ENCODE results near the gene DHX16. TPM values are rescaled to one million over a fixed set of nuclear protein-coding genes. Genes with fewer than 3 reads are reported as not detected.
"Not testable (repeated sequence)": the region's sequence is repeated elsewhere in the genome, so short reads cannot be mapped to it uniquely, and the experiment has no call there.

DHX16 gene
- total and polyA plus RNA-seq, 2 experiments from 2014 or later: 36.2 to 36.7 TPM

DNA sequence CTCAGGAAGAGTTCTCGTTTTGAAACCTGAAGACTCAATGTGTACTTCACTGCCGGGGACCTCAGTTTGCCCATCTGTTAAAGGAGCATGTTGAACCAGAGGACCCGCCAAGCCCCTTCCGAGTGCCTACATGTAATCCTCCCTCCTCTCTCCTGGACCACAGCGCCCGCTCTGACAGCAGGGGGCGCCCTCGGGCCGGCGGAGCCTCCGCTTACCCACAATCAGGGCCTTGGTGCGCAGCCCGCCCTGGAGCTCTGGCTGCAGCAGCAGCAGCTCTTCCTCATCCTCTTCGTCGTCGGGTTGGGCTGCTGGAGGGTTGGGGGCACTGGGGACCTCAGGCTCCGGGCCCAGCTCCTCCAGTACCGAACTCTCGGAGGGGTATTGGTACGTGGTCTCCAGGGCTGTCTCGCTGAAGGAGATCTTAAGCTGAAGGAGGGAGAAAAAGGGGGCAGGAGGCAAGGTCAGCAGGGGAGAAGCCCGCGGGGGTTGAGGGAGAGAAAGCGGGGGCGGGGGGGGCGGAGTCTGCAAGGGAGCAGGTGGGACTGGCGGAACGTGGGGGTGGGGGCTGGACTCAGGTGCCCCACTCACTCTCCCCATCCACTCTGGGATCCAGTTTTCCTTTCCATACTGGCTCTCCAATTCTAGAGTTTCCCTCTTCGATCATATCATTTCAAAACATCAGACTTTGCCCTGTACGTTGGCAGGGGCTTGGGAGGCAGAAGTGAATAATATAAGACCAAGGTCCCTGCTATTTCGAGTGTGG, 6.3 kb upstream of the DHX16 start:
- Histone ChIP-seq H3K27ac (peak overlapping the region; percentile 3), H3K4me3 (no peak overlapping the region), H3K9me3 (ENCODE audit: low read depth) (no peaks in the 10 kb centered on the region), H3K36me3 (peaks cover 21% of the 10 kb centered on the region), H3K27me3 (no peaks in the 10 kb centered on the region), H3K4me1 (ENCODE audit: low read depth) (peaks cover 27% of the 10 kb centered on the region)
- TF ChIP-seq, protein P1, sequence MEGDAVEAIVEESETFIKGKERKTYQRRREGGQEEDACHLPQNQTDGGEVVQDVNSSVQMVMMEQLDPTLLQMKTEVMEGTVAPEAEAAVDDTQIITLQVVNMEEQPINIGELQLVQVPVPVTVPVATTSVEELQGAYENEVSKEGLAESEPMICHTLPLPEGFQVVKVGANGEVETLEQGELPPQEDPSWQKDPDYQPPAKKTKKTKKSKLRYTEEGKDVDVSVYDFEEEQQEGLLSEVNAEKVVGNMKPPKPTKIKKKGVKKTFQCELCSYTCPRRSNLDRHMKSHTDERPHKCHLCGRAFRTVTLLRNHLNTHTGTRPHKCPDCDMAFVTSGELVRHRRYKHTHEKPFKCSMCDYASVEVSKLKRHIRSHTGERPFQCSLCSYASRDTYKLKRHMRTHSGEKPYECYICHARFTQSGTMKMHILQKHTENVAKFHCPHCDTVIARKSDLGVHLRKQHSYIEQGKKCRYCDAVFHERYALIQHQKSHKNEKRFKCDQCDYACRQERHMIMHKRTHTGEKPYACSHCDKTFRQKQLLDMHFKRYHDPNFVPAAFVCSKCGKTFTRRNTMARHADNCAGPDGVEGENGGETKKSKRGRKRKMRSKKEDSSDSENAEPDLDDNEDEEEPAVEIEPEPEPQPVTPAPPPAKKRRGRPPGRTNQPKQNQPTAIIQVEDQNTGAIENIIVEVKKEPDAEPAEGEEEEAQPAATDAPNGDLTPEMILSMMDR (IDR thresholded peaks at IDR 0.05; ENCODE audit: low read depth, low read length): peak; percentile 96
- peak; percentile 87 for DNase-seq (ENCODE audit: low read depth in 1 of 2, low spot score in 1 of 2)

DNA sequence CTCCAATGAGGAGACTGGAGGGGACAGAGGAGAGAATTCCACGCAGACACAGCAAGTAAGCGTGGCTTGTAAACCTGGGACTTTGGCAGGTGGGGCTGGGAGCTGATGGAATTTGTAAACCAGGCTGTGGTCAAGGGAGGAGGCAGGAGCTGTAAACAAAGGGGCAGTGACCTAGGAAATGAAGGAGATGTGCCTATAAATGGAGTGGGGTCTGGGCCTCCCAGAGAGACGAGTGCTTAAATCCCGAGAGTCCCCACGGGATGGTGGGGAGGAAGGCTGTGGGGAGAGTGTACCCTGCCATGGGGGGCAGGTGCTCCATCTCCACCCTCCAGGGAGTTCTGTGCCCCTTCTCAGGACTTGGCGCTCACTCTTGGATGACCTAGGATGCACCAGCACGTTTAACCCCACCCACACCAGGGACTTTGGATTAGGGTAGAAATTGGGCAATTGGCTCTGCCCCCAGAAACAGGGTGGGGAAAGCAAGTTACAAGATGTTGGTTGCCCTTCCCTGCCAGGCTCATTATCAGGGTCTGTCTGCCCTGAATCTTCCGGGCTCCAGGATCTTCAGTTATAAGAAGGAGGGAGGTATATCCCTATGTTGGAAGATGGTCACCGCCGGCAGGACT, 4.0 kb upstream of the DHX16 start:
- Histone ChIP-seq H3K27ac (no peak overlapping the region), H3K36me3 (peaks cover 21% of the 10 kb centered on the region), H3K9me3 (ENCODE audit: low read depth) (no peaks in the 10 kb centered on the region), H3K4me1 (ENCODE audit: low read depth) (peaks cover 6% of the 10 kb centered on the region), H3K27me3 (no peaks in the 10 kb centered on the region), H3K4me3 (no peak overlapping the region)
- TF ChIP-seq, protein P1 (IDR thresholded peaks at IDR 0.05; ENCODE audit: low read depth, low read length): no peak
- DNase-seq (ENCODE audit: low read depth in 1 of 2, low spot score in 1 of 2): no peak

DNA sequence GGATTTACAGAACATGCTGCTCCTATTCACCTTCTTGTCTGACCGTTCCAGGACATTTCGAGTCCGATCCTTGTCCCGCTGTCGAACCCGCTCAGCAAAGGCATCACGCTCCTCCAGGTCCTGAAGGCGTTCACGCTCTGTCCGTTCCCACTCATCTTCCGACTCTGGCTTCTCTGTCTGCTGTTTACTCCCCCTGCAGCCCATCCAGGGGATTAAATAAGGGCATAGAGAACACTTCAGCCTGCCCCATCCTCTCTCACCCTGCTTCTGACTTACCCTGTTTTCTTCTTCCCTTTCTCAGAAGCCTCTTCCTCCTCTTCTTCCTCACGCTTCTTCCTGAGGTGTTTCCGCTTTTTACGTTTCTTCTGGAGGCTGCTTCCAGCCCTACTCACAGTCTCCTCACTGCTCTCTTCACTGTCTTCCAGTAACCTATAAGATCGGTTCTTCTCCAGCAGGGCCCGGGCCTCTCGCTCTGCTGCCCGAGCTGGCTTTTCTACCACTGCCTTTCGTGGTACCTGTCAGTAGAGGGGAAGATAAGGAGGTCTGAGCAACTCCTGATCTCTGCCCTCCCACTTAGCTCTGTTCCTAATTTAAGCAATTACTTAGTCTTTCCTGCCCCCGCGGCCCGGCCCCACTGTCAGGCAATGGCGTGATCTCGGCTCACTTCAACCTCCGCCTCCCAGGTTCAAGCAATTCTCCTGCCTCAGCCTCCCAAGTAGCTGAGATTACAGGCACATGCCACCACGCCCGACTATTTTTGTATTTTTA, 1.9 kb downstream of the DHX16 start:
- DNase-seq (ENCODE audit: low read depth in 1 of 2, low spot score in 1 of 2): no peak

DNA sequence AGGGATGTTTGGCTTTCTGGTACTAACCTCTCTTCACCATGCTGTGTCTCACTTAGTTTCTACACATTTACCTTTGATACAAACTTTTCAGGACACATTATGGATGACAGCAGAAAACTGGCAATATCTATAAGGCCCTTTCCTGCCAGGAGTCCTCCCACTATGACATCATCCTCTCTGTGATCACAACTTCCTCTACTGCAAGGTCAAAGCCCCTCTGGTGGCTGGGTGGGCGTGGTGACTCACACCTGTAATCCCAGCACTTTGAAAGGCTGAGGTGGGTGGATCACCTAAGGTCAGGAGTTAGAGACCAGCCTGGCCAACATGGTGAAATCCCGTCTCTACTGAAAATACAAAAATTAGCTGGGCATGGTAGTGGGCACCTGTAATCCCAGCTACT, 6.5 kb downstream of the DHX16 start:
- H3K4me3 ChIP-seq; H3K9me3 ChIP-seq (ENCODE audit: low read depth); H3K27me3 ChIP-seq; H3K27ac ChIP-seq; DNase-seq (ENCODE audit: low read depth in 1 of 2, low spot score in 1 of 2); H3K4me1 ChIP-seq (ENCODE audit: low read depth): not testable (repeated sequence)
- H3K36me3 ChIP-seq: peaks cover 51% of the 10 kb centered on the region

More for the DNA sequence above, 1.9 kb downstream of the DHX16 start:
- no peaks in the 10 kb centered on the region for H3K9me3 ChIP-seq (ENCODE audit: low read depth)
- H3K4me1 ChIP-seq (ENCODE audit: low read depth): peaks cover 11% of the 10 kb centered on the region
- TF ChIP-seq, protein P1 (IDR thresholded peaks at IDR 0.05; ENCODE audit: low read depth, low read length): peak; percentile 15
- peak overlapping the region; percentile 57 for H3K27ac ChIP-seq
- no peaks in the 10 kb centered on the region for H3K27me3 ChIP-seq
- H3K4me3 ChIP-seq: no peak overlapping the region
- peaks cover 20% of the 10 kb centered on the region for H3K36me3 ChIP-seq

DNA sequence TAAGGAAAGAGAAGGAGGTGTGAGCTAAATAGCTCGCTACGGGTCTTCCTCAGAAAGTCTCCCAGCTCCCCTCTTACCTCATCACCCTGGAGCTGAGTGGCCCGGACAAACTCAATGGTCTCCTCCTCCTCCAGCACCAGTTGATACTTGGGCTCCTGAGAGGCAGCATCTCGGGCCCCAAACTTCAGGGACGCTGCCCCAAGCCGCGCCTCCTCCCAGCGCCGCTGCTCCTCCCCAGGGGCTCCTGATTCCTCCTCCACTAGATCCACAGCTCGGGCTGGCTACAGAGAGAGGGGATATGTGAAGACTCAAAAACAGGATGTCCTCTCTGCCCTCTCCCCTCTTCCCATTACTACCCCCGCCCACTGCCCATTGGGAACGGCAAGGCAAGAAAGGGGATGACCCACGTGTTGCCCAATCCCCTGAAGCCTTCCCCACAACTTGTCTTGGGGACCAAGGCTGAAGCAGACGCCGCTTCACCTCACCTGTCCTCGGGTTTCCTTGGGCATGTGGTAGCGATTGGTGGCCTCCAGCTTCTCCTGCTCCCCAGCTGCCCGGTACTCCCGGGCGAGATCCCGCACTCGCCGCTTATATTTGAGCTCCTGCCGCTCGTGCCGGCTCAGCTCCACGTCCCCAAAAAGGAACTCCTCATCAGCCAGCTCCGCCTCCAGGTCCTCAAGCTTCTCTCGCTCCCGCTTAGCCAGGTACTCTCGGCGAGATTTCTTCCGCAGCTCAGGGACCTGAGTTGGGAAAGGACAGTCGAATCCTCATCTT, 7.6 kb downstream of the DHX16 start:
- no peak for DNase-seq (ENCODE audit: low read depth in 1 of 2, low spot score in 1 of 2)

DNA sequence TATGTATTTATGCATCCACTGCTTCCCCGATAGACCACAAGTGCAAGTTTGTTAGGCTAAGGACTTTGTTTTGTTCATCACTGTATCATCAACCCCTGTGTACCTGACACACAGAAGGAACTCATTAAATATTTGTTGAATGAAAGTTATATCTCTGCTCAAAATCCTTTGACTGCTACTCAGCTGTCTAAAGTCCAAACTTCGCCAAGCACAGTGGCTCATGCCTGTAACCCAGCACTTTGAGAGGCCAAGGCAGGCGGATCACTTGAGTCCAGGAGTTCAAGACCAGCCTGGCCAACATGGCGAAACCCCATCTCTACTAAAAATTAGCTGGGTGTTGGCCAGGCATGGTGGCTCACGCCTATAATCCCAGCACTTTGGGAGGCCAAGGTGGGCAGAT, 14.9 kb downstream of the DHX16 start:
- not testable (repeated sequence) for H3K4me1 ChIP-seq (ENCODE audit: low read depth); H3K27me3 ChIP-seq; H3K9me3 ChIP-seq (ENCODE audit: low read depth); H3K4me3 ChIP-seq; DNase-seq (ENCODE audit: low read depth in 1 of 2, low spot score in 1 of 2); H3K27ac ChIP-seq
- peaks cover 70% of the 10 kb centered on the region for H3K36me3 ChIP-seq

More for the DNA sequence above, 7.6 kb downstream of the DHX16 start:
- Histone ChIP-seq H3K27me3 (no peaks in the 10 kb centered on the region), H3K9me3 (ENCODE audit: low read depth) (no peaks in the 10 kb centered on the region), H3K4me1 (ENCODE audit: low read depth) (no peaks in the 10 kb centered on the region), H3K36me3 (peaks cover 51% of the 10 kb centered on the region), H3K27ac (no peak overlapping the region), H3K4me3 (no peak overlapping the region)
- TF ChIP-seq, protein P1 (IDR thresholded peaks at IDR 0.05; ENCODE audit: low read depth, low read length): no peak

Data from cardiac muscle cell (in vitro differentiated cells and primary cell).